Stomach smooth muscle (tissue), 2 donors: ENCODE results near the gene ARSG.

Experiments
- H3K27ac ChIP-seq: one replicate; pipeline ENCODE4 v1.7.0; 2013; ENCODE audit warnings: mild to moderate bottlenecking, low read length, inconsistent platforms
- H3K27me3 ChIP-seq, 2 donors: one replicate each; pipeline ENCODE4 v1.7.0; 2013; ENCODE audit warnings: low read length in 2 of 2; ENCODE audit not compliant: insufficient read depth in 2 of 2, control insufficient read depth in 1 of 2
- H3K36me3 ChIP-seq, 2 donors: one replicate each; pipeline ENCODE4 v1.7.0; 2013; ENCODE audit warnings: low read length in 2 of 2; ENCODE audit not compliant: control insufficient read depth in 2 of 2, insufficient read depth in 2 of 2
- H3K4me1 ChIP-seq: one replicate; pipeline ENCODE4 v1.7.0; 2013; ENCODE audit warnings: low read length; ENCODE audit not compliant: control insufficient read depth, insufficient read depth
- H3K4me3 ChIP-seq, 2 donors: one replicate each; pipeline ENCODE4 v1.7.0; 2013; ENCODE audit warnings: low read length in 2 of 2
- H3K9ac ChIP-seq, 2 donors: one replicate each; pipeline ENCODE4 v1.7.0; 2013; ENCODE audit warnings: low read length in 2 of 2, mild to moderate bottlenecking in 1 of 2
- H3K9me3 ChIP-seq, 2 donors: one replicate each; pipeline ENCODE4 v1.7.0; 2013; ENCODE audit warnings: low read length in 2 of 2; ENCODE audit not compliant: control insufficient read depth in 2 of 2
- donor health status: healthy.
- donor health status: Pancreatic carcinoma.

ARSG gene

GRCh38 chr17:68452724-68453290 is 161.5 kb downstream of the ARSG start:
- H3K9me3 ChIP-seq = no peaks in the 10 kb centered on the region
- peaks cover 20 to 22% of the 10 kb centered on the region in 2 donors for H3K36me3 ChIP-seq
- no peaks in the 10 kb centered on the region for H3K27me3 ChIP-seq
- H3K27ac ChIP-seq = no peak overlapping the region
- H3K9ac ChIP-seq = no peak overlapping the region
- no peak overlapping the region for H3K4me3 ChIP-seq
- peaks cover 8% of the 10 kb centered on the region for H3K4me1 ChIP-seq

- Histone ChIP-seq H3K27ac (no peak overlapping the region), H3K9ac (peak overlapping the region in 1 of 2 donors; percentile 21), H3K27me3 (no peaks in the 10 kb centered on the region), H3K4me3 (no peak overlapping the region), H3K9me3 (no peaks in the 10 kb centered on the region), H3K4me1 (peaks cover 14% of the 10 kb centered on the region), H3K36me3 (peaks cover 11 to 15% of the 10 kb centered on the region in 2 donors)
These were observed 162.8 kb downstream of the ARSG start for GRCh38 chr17:68453991-68454665.

GRCh38 chr17:68455901-68456338 is 164.6 kb downstream of the ARSG start:
- peak overlapping the region; percentile 79 to 80 for H3K4me3 ChIP-seq
- H3K36me3 ChIP-seq = no peaks in the 10 kb centered on the region
- H3K9me3 ChIP-seq = no peaks in the 10 kb centered on the region
- H3K4me1 ChIP-seq = peaks cover 14% of the 10 kb centered on the region
- H3K9ac ChIP-seq = peak overlapping the region; percentile 50 to 71
- peak overlapping the region; percentile 80 for H3K27ac ChIP-seq
- H3K27me3 ChIP-seq = no peaks in the 10 kb centered on the region

GRCh38 chr17:68456339-68457167 is 165.3 kb downstream of the ARSG start:
- H3K27me3 ChIP-seq = no peaks in the 10 kb centered on the region
- H3K27ac ChIP-seq = peak overlapping the region; percentile 80
- H3K4me3 ChIP-seq = peak overlapping the region; percentile 79 to 80
- H3K36me3 ChIP-seq = no peaks in the 10 kb centered on the region
- H3K4me1 ChIP-seq = peaks cover 14% of the 10 kb centered on the region
- H3K9me3 ChIP-seq = no peaks in the 10 kb centered on the region
- peak overlapping the region; percentile 50 to 71 for H3K9ac ChIP-seq

- Histone ChIP-seq H3K4me3 (peak within 1 kb of the TSS; percentile 80 to 82), H3K9ac (peak within 1 kb of the TSS; percentile 61 to 85), H3K27ac (peak within 1 kb of the TSS; percentile 83), H3K36me3 (no peaks in the 10 kb centered on the region), H3K9me3 (no peaks in the 10 kb centered on the region), H3K27me3 (no peaks in the 10 kb centered on the region), H3K4me1 (peaks cover 14% of the 10 kb centered on the region)
These were observed 165.9 kb downstream of the ARSG start, which contains the start of gene WIPI1 for GRCh38 chr17:68457168-68457538. Gene WIPI1, minus strand, starts transcription at chr17:68457496. Its CDS starts 75 bp downstream, at chr17:68457421.

- Histone ChIP-seq H3K27me3 (no peaks in the 10 kb centered on the region), H3K4me1 (peaks cover 16% of the 10 kb centered on the region), H3K4me3 (peak overlapping the region; percentile 71 to 82), H3K27ac (peak overlapping the region; percentile 83), H3K9ac (peak overlapping the region; percentile 61 to 85), H3K9me3 (no peaks in the 10 kb centered on the region), H3K36me3 (no peaks in the 10 kb centered on the region)
These were observed 166.4 kb downstream of the ARSG start for GRCh38 chr17:68457539-68458259.

GRCh38 chr17:68458260-68459036 is 167.2 kb downstream of the ARSG start:
- peak overlapping the region; percentile 71 to 82 for H3K4me3 ChIP-seq
- H3K4me1 ChIP-seq = peaks cover 20% of the 10 kb centered on the region
- H3K27ac ChIP-seq = peak overlapping the region; percentile 83
- H3K27me3 ChIP-seq = no peaks in the 10 kb centered on the region
- peak overlapping the region; percentile 61 to 85 for H3K9ac ChIP-seq
- H3K9me3 ChIP-seq = no peaks in the 10 kb centered on the region
- H3K36me3 ChIP-seq = no peaks in the 10 kb centered on the region

- Histone ChIP-seq H3K9ac (no peak overlapping the region), H3K27ac (no peak overlapping the region), H3K4me1 (peaks cover 20% of the 10 kb centered on the region), H3K27me3 (no peaks in the 10 kb centered on the region), H3K9me3 (no peaks in the 10 kb centered on the region), H3K4me3 (no peak overlapping the region), H3K36me3 (no peaks in the 10 kb centered on the region)
These were observed 167.8 kb downstream of the ARSG start for GRCh38 chr17:68459037-68459639.

GRCh38 chr17:68460146-68460545 is 168.9 kb downstream of the ARSG start:
- Histone ChIP-seq H3K27me3 (no peaks in the 10 kb centered on the region), H3K9me3 (no peaks in the 10 kb centered on the region), H3K9ac (no peak overlapping the region), H3K27ac (no peak overlapping the region), H3K36me3 (no peaks in the 10 kb centered on the region), H3K4me1 (peaks cover 20% of the 10 kb centered on the region), H3K4me3 (no peak overlapping the region)
